Astrocyte (in vitro differentiated cells and primary cell): Measurements from ENCODE around the gene OLFML2B.

Experiments used
- EZH2 ChIP-seq: IDR thresholded peaks from 2 replicates; pipeline ENCODE4 v1.6.1; 2012; ENCODE audit warnings: mild to moderate bottlenecking, low read length, inconsistent platforms; ENCODE audit not compliant: insufficient read depth
- TF ChIP-seq, protein P1 (sequence below): IDR thresholded peaks from 2 replicates; pipeline ENCODE4 v1.5.1; 2011; ENCODE audit warnings: low read depth, mild to moderate bottlenecking, inconsistent platforms, low read length, moderate library complexity; ENCODE audit not compliant: insufficient read depth

DNA sequence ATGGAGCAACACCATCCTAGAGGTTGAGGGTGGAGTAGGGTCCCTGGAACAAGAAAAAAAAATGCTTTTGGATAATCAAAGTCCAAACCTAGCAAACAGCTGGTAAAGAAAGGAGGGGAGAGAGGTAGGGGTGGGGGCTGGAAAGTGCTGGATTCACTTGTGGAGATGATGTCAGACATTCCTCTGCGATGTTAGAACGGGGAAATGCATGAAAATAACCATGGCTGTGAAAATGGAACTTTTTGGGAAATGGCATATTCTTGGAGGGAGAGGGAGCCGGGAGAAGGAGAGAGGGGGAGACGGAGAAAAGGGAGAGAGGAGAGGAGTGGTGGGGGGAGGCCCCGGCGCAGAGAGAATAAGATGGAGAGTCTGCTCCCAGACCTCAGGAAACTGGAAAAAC, 53.6 kb downstream of the OLFML2B start:
- TF ChIP-seq, protein P1, sequence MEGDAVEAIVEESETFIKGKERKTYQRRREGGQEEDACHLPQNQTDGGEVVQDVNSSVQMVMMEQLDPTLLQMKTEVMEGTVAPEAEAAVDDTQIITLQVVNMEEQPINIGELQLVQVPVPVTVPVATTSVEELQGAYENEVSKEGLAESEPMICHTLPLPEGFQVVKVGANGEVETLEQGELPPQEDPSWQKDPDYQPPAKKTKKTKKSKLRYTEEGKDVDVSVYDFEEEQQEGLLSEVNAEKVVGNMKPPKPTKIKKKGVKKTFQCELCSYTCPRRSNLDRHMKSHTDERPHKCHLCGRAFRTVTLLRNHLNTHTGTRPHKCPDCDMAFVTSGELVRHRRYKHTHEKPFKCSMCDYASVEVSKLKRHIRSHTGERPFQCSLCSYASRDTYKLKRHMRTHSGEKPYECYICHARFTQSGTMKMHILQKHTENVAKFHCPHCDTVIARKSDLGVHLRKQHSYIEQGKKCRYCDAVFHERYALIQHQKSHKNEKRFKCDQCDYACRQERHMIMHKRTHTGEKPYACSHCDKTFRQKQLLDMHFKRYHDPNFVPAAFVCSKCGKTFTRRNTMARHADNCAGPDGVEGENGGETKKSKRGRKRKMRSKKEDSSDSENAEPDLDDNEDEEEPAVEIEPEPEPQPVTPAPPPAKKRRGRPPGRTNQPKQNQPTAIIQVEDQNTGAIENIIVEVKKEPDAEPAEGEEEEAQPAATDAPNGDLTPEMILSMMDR = no peak
- TF ChIP-seq EZH2 = no peak
